SK-N-SH (cell line): ENCODE data around the gene OSBPL2. TPM values are rescaled to one million over a fixed set of nuclear protein-coding genes. Genes with fewer than 3 reads are reported as not detected.

ENCODE experiments used
- CTCF ChIA-PET: fragments of 300-600, 350-600 bp; formaldehyde crosslinking; extraction: SDS; loops from one replicate; lab custom pipeline; 2021; lab: Yijun Ruan, JAX
- POLR2A ChIA-PET: fragments of 350-600 bp; sonication (Branson Sonifier 250); formaldehyde crosslinking; extraction: SDS; loops from one replicate; lab custom pipeline; 2020; ENCODE audit warnings: antibody characterized with exemption, inconsistent platforms; lab: Yijun Ruan, JAX
- DNase-seq: peaks from one replicate; pipeline ENCODE4 v3.0.0; 2012
- H2AFZ ChIP-seq: fragments of 200-600 bp; sonication (generic); 2 replicates; pipeline ENCODE4 v1.8.1; 2016; ENCODE audit warnings: antibody characterized with exemption, mild to moderate bottlenecking, low read depth
- H3F3A ChIP-seq: fragments of 200-600 bp; sonication (generic); replicated peaks from 2 replicates; pipeline ENCODE3; 2016; ENCODE audit warnings: antibody characterized with exemption, mild to moderate bottlenecking; ENCODE audit not compliant: insufficient read depth
- H3K27ac ChIP-seq, 2 experiments: fragments of 200-500 bp in 1 of 2; fragments of 200-600 bp in 1 of 2; sonication (Bioruptor generic) in 1 of 2; sonication (generic), shearing (Covaris generic) in 1 of 2; 2 replicates each; pipeline versions ENCODE4 v1.5.1 to v1.6.1; 2014 to 2016; ENCODE audit warnings: low read depth in 2 of 2, inconsistent platforms in 1 of 2, low read length in 1 of 2, mild to moderate bottlenecking in 1 of 2, mixed read lengths in 1 of 2
- H3K27me3 ChIP-seq: fragments of 200-600 bp; sonication (generic), shearing (Covaris generic); 2 replicates; pipeline ENCODE4 v1.6.1; 2016; ENCODE audit warnings: mixed run types; ENCODE audit not compliant: insufficient read depth
- H3K36me3 ChIP-seq, 2 experiments: fragments of 200-500 bp in 1 of 2; fragments of 200-600 bp in 1 of 2; sonication (Bioruptor generic) in 1 of 2; sonication (generic) in 1 of 2; replicated peaks in 1 of 2; 2 replicates each; pipeline versions ENCODE3 to v1.5.1; 2014 to 2016; ENCODE audit warnings: low read length in 1 of 2, mild to moderate bottlenecking in 1 of 2; ENCODE audit not compliant: insufficient read depth in 2 of 2, control insufficient read depth in 1 of 2
- H3K4me1 ChIP-seq, 2 experiments: fragments of 200-500 bp in 1 of 2; fragments of 200-600 bp in 1 of 2; sonication (Bioruptor generic) in 1 of 2; sonication (generic), shearing (Covaris generic) in 1 of 2; 2 replicates each; pipeline versions ENCODE4 v1.5.1 to v1.6.1; 2014 to 2016; ENCODE audit warnings: low read depth in 1 of 2, low read length in 1 of 2, mixed run types in 1 of 2; ENCODE audit not compliant: insufficient read depth in 2 of 2, control insufficient read depth in 1 of 2
- H3K4me2 ChIP-seq: fragments of 200-600 bp; sonication (generic), shearing (Covaris generic); 2 replicates; pipeline ENCODE4 v1.6.1; 2017; ENCODE audit warnings: mixed run types
- H3K4me3 ChIP-seq, 2 experiments: fragments of 200-500 bp in 1 of 2; fragments of 200-600 bp in 1 of 2; sonication (Bioruptor generic) in 1 of 2; sonication (generic), shearing (Covaris generic) in 1 of 2; 2 replicates each; pipeline versions ENCODE4 v1.5.1 to v1.8.1; 2014 to 2016; ENCODE audit warnings: low read depth in 2 of 2, inconsistent platforms in 1 of 2, low read length in 1 of 2, mild to moderate bottlenecking in 1 of 2, mixed read lengths in 1 of 2, moderate library complexity in 1 of 2
- H3K79me2 ChIP-seq: fragments of 200-600 bp; sonication (generic); 2 replicates; pipeline ENCODE4 v1.8.1; 2017; ENCODE audit warnings: mild to moderate bottlenecking; ENCODE audit not compliant: insufficient read depth
- H3K9ac ChIP-seq: fragments of 200-600 bp; sonication (generic); 2 replicates; pipeline ENCODE4 v1.6.1; 2017; ENCODE audit warnings: mixed run types
- H3K9me2 ChIP-seq: fragments of 200-600 bp; sonication (generic); 2 replicates; pipeline ENCODE4 v1.6.1; 2017; ENCODE audit warnings: mixed run types
- H3K9me3 ChIP-seq: fragments of 200-600 bp; sonication (generic); 2 replicates; pipeline ENCODE4 v1.6.1; 2017; ENCODE audit warnings: mixed run types, mild to moderate bottlenecking, moderate library complexity
- H4K20me1 ChIP-seq: fragments of 200-600 bp; sonication (generic); 2 replicates; pipeline ENCODE4 v1.6.1; 2017; ENCODE audit warnings: mild to moderate bottlenecking, mixed run types; ENCODE audit not compliant: insufficient read depth
- ELF1 ChIP-seq: IDR thresholded peaks from 2 replicates; pipeline ENCODE4 v1.4.0; 2012
- FOSL2 ChIP-seq: IDR thresholded peaks from 2 replicates; pipeline ENCODE4 v1.4.0; 2012; ENCODE audit warnings: low read depth, mild to moderate bottlenecking, moderate library complexity, borderline replicate concordance
- FOXJ3 ChIP-seq: sonication (generic); formaldehyde crosslinking; IDR thresholded peaks from 2 replicates; pipeline ENCODE4 v1.5.1; 2020; ENCODE audit warnings: mild to moderate bottlenecking, missing genetic modification reagents
- FOXM1 ChIP-seq: IDR thresholded peaks from 2 replicates; pipeline ENCODE4 v1.4.0; 2012; ENCODE audit warnings: low read depth, mild to moderate bottlenecking
- GABPA ChIP-seq: IDR thresholded peaks from 2 replicates; pipeline ENCODE4 v1.4.0; 2012; ENCODE audit warnings: low read depth, mild to moderate bottlenecking
- GATA2 ChIP-seq: sonication (generic); formaldehyde crosslinking; IDR thresholded peaks from 2 replicates; pipeline ENCODE4 v1.5.0; 2020; ENCODE audit warnings: mild to moderate bottlenecking, missing genetic modification reagents
- IRF3 ChIP-seq: fragments of 150-350 bp; IDR thresholded peaks from 2 replicates; pipeline ENCODE4 v1.6.1; 2016; ENCODE audit warnings: mild to moderate bottlenecking, low read depth, low read length
- JUND ChIP-seq: IDR thresholded peaks from 2 replicates; pipeline ENCODE4 v1.4.0; 2012
- MEF2A ChIP-seq: IDR thresholded peaks from 2 replicates; pipeline ENCODE4 v1.4.0; 2012; ENCODE audit warnings: low read depth, borderline replicate concordance
- MXI1 ChIP-seq: IDR thresholded peaks from 2 replicates; pipeline ENCODE4 v1.6.1; 2012; ENCODE audit warnings: mild to moderate bottlenecking, low read depth, low read length, improper control_type of control experiment
- NFIC ChIP-seq: IDR thresholded peaks from 2 replicates; pipeline ENCODE4 v1.4.0; 2012; ENCODE audit warnings: borderline replicate concordance
- PBX3 ChIP-seq: IDR thresholded peaks from 2 replicates; pipeline ENCODE4; 2012
- POLR2AphosphoS5 ChIP-seq: IDR thresholded peaks from 2 replicates; pipeline ENCODE4 v1.6.1; 2012; ENCODE audit warnings: low read depth, low read length
- RXRA ChIP-seq: IDR thresholded peaks from 2 replicates; pipeline ENCODE4 v1.4.0; 2012; ENCODE audit warnings: low read depth, mild to moderate bottlenecking, borderline replicate concordance
- SIN3A ChIP-seq: IDR thresholded peaks from 2 replicates; pipeline ENCODE4 v1.6.1; 2012; ENCODE audit warnings: low read depth, mild to moderate bottlenecking, low read length, moderate library complexity, borderline replicate concordance
- TEAD4 ChIP-seq: IDR thresholded peaks from 2 replicates; pipeline ENCODE4 v1.4.0; 2012; ENCODE audit warnings: mild to moderate bottlenecking, borderline replicate concordance; ENCODE audit not compliant: insufficient read depth
- USF1 ChIP-seq: IDR thresholded peaks from 2 replicates; pipeline ENCODE4 v1.4.0; 2012; ENCODE audit warnings: low read depth, borderline replicate concordance
- ZBTB33 ChIP-seq: IDR thresholded peaks from 2 replicates; pipeline ENCODE4 v1.4.0; 2012; ENCODE audit warnings: low read depth, borderline replicate concordance
- WGBS: methylation state at CpG from one replicate; pipeline ENCODE4 v1.1.6; 2017; ENCODE audit warnings: low lambda C conversion rate; 5-methylcytosine and 5-hydroxymethylcytosine counted together
- polyA plus RNA-seq, 3 experiments: library from polyadenylated mRNA; depleted of rRNA; stranded (reverse); fragments of >200 nt; gene quantifications; 2 replicates each; pipeline ENCODE4 v1.2.3, GENCODE V29; 2012

The OSBPL2 gene
- polyA plus RNA-seq, 1 of the 3 experiments (the other 2 are of a cell fraction) = 17.7 TPM

GRCh38 chr20:62236200-62236599 is 2.1 kb upstream of the OSBPL2 start:
- Histone ChIP-seq H3K9me3 (no peaks in the 10 kb centered on the region), H3K27me3 (no peaks in the 10 kb centered on the region), H4K20me1 (peaks cover 18% of the 10 kb centered on the region)
- POLR2A ChIA-PET = interaction anchor here (1.2 kb wide), 1 partner anchor 16 kb away, joined by 5 read pairs; the partner anchor contains the start of gene HRH3
- TF ChIP-seq FOXJ3 (CRISPR knock-in tag) (no peak), PBX3 (no peak), GATA2 (no peak), ZBTB33 (no peak), IRF3 (no peak), FOXM1 (no peak), TEAD4 (no peak)
- TF ChIP-seq, all 33 proteins: peak for 0
- no peak for DNase-seq
- H3K4me3 ChIP-seq = no peak overlapping the region
- H3F3A ChIP-seq = no peaks in the 10 kb centered on the region
- H3K4me2 ChIP-seq = no peak overlapping the region
- peaks cover 26% of the 10 kb centered on the region for H3K79me2 ChIP-seq
- no peak overlapping the region for H3K9ac ChIP-seq
- no peak overlapping the region for H2AFZ ChIP-seq
- CTCF ChIA-PET = interaction anchor here (0.6 to 1.3 kb wide), 5 partner anchors 8 to 264 kb away, joined by 3 to 4 read pairs (median 3); no protein-coding TSS in a partner anchor
- no peaks in the 10 kb centered on the region for H3K9me2 ChIP-seq
- H3K4me1 ChIP-seq = peaks cover 5 to 46% of the 10 kb centered on the region in 2 experiments; a peak in 1 of 4 replicates
- 41% methylated on average over 6 of the region's 6 CpGs for WGBS
- H3K27ac ChIP-seq = no peak overlapping the region
- no peaks in the 10 kb centered on the region for H3K36me3 ChIP-seq

- H3K79me2 ChIP-seq = peaks cover 33% of the 10 kb centered on the region
- H3K4me3 ChIP-seq = no peak overlapping the region
- H3K27ac ChIP-seq = no peak overlapping the region
- no peaks in the 10 kb centered on the region for H3K27me3 ChIP-seq
- ChIA-PET CTCF (interaction anchor here (0.6 to 1.6 kb wide), 5 partner anchors 9 to 263 kb away, joined by 3 to 6 read pairs (median 3); no protein-coding TSS in a partner anchor), POLR2A (no interaction called here)
- H2AFZ ChIP-seq = no peak overlapping the region
- no peaks in the 10 kb centered on the region for H3K9me2 ChIP-seq
- peaks cover 26% of the 10 kb centered on the region for H4K20me1 ChIP-seq
- no peak for DNase-seq
- peaks cover 5 to 42% of the 10 kb centered on the region in 2 experiments; a peak in 1 of 4 replicates for H3K4me1 ChIP-seq
- no peaks in the 10 kb centered on the region for H3F3A ChIP-seq
- H3K36me3 ChIP-seq = peaks cover 0 to under 1% of the 10 kb centered on the region in 2 experiments
- no peak overlapping the region for H3K9ac ChIP-seq
- 67% methylated on average over 22 of the region's 28 CpGs for WGBS
- no peaks in the 10 kb centered on the region for H3K9me3 ChIP-seq
- H3K4me2 ChIP-seq = no peak overlapping the region
- TF ChIP-seq POLR2AphosphoS5 (no peak), ELF1 (no peak), JUND (no peak), MXI1 (no peak), RXRA (no peak), MEF2A (no peak), NFIC (no peak), USF1 (no peak), FOSL2 (no peak), SIN3A (no peak), GABPA (no peak), ZBTB33 (no peak), FOXM1 (no peak)
Observed at GRCh38 chr20:62236766-62237513, 1.4 kb upstream of the OSBPL2 start.
